HUES64 (cell line): Measurements from ENCODE around the gene E4F1.
"Not testable (repeated sequence)": the region's sequence is repeated elsewhere in the genome, so short reads cannot be mapped to it uniquely, and the experiment has no call there.

Experiments
- H3K27ac ChIP-seq: 2 replicates; pipeline ENCODE4 v1.7.0; 2013; ENCODE audit warnings: low read depth, low read length, inconsistent platforms
- H3K27me3 ChIP-seq: 2 replicates; pipeline ENCODE4 v1.6.1; 2013; ENCODE audit warnings: mild to moderate bottlenecking, low read length; ENCODE audit not compliant: insufficient read depth
- H3K36me3 ChIP-seq: 2 replicates; pipeline ENCODE4 v1.6.1; 2013; ENCODE audit warnings: mild to moderate bottlenecking, low read length; ENCODE audit not compliant: insufficient read depth
- H3K4me1 ChIP-seq: 2 replicates; pipeline ENCODE4 v1.6.1; 2013; ENCODE audit warnings: mild to moderate bottlenecking, low read length, moderate library complexity; ENCODE audit not compliant: insufficient read depth
- H3K4me3 ChIP-seq: 2 replicates; pipeline ENCODE4 v1.5.1; 2013; ENCODE audit warnings: mild to moderate bottlenecking, low read length, moderate library complexity
- H3K9ac ChIP-seq: 2 replicates; pipeline ENCODE4 v1.6.1; 2013; ENCODE audit warnings: mild to moderate bottlenecking, low read depth, low read length
- H3K9me3 ChIP-seq: 2 replicates; pipeline ENCODE4 v1.6.1; 2013; ENCODE audit warnings: low read depth, low read length; ENCODE audit not compliant: insufficient read depth
- WGBS: fragments of 150-250, 120-280 bp; methylation state at CpG from one replicate; pipeline ENCODE4 v1.1.7; 2013; ENCODE audit warnings: missing lambda C conversion rate; 5-methylcytosine and 5-hydroxymethylcytosine counted together

The E4F1 gene

DNA sequence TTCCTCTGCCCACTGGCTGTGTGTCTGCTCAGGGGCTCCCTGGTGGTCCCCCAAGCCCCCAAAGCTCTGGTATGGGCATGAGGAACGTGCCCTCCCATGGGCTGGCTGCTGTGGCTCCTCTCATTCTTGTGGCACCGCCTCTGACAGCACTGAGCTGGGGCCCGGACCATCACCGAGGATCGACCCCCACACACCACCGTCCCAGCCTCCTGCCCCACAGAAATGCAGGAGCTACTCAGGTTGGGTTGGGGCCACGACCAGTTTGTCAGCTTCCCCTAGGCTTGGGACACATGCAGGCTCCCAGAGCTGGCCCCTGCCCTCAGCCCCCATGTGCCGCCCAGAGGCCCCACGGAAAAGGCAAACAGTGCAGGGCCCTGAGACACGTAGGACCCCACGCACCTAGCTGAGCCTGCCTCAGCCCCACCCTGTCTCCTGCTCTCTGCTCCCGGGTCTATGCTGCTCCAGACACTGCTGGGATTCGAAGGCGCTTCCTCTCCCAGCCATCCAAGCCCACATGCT, 23.7 kb upstream of the E4F1 start:
- no peak overlapping the region for H3K4me3 ChIP-seq
- 76% methylated on average over 14 of the region's 14 CpGs for WGBS
- 0 out of 2 replicates have a peak, but pooled peaks cover 2% of the 10 kb centered on the region for H3K4me1 ChIP-seq
- H3K9me3 ChIP-seq: no peaks in the 10 kb centered on the region
- H3K27me3 ChIP-seq: peaks cover 50% of the 10 kb centered on the region
- H3K36me3 ChIP-seq: no peaks in the 10 kb centered on the region
- H3K9ac ChIP-seq: no peak overlapping the region
- no peak overlapping the region for H3K27ac ChIP-seq

DNA sequence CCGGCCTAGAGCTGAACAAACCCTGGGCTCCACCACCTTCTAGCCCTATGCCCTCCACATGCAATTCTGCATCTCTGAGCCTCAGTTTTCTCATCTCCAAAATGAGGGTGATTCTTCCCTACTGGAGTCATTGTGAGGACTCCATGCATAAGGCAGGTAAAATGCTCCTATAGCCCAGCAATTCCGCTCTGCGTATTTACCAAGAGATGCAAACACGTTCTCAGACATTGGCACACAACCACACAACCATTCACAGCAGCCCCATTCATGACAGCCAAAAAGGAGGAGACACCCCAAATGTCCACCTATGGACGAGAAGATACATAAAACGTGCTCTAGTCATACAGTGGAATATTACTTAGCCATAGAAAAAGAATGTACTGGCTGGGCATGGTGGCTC, 23.1 kb upstream of the E4F1 start:
- Histone ChIP-seq H3K36me3 (no peaks in the 10 kb centered on the region), H3K4me3 (no peak overlapping the region), H3K4me1 (0 out of 2 replicates have a peak, but pooled peaks cover 4% of the 10 kb centered on the region), H3K9ac (no peak overlapping the region), H3K27me3 (peaks cover 44% of the 10 kb centered on the region), H3K9me3 (no peaks in the 10 kb centered on the region), H3K27ac (no peak overlapping the region)
- WGBS: 86% methylated on average over 6 of the region's 6 CpGs

DNA sequence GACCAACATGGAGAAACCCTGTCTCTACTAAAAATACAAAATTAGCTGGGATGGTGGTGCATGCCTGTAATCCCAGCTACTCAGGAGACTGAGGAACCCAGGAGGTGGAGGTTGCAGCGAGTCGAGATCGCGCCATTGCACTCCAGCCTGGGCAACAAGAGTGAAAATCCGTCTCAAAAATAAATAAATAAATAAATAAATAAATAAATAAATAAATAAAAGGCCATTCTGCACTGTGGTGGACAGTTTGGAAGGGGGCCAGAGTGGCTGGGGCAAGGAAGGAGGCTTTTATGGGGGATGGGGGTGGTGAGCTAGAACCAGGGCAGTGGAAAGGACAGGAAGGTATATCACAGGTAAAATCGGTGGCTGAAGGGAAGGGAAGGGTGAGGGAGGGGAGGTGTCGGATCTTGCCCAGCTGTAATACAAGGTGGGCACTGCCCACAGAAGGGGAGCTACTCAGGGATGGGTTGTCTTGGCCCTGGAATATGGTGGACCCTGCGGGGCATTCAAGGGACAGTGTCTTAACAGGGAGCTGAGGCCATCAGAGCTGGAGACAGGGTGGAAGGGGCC, 20.2 kb upstream of the E4F1 start:
- 96% methylated on average over 5 of the region's 8 CpGs for WGBS
- not testable (repeated sequence) for H3K9ac ChIP-seq, H3K27ac ChIP-seq, H3K9me3 ChIP-seq, H3K4me3 ChIP-seq, H3K4me1 ChIP-seq
- Histone ChIP-seq H3K36me3 (peaks cover 16% of the 10 kb centered on the region), H3K27me3 (peaks cover 22% of the 10 kb centered on the region)

DNA sequence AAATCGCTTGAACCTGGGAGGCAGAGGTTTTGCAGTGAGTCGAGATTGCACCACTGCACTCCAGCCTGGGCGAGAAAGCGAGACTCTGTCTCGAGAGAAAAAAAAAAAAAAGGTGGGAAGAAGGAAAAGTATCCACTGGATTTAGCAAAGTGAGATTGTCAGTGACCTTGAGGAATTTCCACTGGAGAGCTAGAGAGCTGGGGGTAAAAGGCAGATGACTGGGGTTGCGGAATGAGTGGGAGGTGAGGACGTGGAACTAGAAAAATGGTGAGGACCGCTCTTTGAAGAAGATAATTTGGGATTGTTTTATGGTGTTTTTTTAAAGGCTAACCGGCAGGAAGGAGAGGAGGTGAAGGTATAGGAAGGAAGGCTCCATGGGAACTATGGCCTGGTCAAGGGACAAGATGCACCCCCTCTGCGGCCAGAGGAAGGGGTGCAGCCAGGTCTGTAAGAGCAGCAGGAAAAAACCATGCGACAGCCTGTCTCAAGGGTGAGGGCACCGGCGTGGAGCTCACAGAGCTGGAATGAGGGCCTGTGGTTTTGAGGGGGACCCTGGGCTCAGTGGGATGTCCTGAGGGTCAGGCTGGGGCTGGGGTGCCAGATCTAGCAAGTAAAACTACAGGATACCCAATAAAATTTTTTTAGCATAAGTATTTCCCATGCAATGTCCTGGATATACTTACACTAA, 18.8 kb upstream of the E4F1 start:
- peaks cover 7% of the 10 kb centered on the region; the same call in 1 of the 2 replicates for H3K4me1 ChIP-seq
- no peaks in the 10 kb centered on the region for H3K9me3 ChIP-seq
- peak overlapping the region; percentile 97 for H3K9ac ChIP-seq
- H3K4me3 ChIP-seq: peak overlapping the region; percentile 95
- H3K36me3 ChIP-seq: peaks cover 30% of the 10 kb centered on the region
- no peak overlapping the region for H3K27ac ChIP-seq
- peaks cover 10% of the 10 kb centered on the region for H3K27me3 ChIP-seq
- WGBS: 79% methylated on average over 13 of the region's 13 CpGs

DNA sequence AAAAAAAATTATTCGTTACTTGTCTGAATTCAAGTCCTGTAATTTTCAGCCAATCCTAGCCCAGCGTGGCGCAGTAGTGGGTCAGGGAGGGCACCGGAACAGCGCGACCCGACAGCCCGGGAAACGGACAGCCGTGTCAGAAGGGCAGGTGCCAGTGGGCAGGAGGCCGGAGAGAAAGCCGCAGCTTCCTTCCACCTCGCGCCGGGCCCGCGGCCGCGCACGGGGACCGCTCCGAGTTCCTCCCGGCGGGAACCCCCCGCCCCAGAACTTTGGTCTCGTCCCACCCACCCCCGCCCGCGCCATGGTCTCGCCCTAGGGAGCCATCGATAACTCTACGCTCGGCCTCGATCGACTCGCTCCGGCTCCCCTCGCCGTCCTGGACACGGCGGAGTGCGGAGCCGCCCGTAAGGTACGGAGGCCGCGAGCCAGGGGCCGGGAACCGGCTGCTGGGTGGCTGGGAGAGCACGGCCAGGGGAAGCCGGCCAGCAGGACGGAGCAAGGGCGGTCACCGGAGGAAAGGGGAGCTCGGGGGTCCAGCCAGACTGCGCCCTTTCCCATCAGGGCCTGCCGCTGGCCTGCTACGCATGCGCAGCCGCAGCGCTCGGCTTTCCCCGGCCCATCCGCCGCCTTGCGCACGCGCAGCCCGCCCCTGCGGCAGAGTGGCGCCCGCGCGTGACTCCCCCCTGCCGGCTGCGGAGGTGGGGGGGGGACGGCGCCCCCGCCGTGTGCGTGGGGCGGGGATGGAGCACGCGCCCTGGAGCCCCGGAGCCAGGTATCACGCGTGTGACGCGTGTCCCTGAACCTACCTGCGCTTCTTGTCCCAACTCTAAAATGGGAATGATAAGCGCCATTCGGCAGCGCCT, 18.1 kb upstream of the E4F1 start, which contains the start of gene MLST8:
MLST8 (plus strand) TSS at position 351 of the 863 bp plus-strand sequence. CDS start 632 bp downstream, outside the sequence.
- Histone ChIP-seq H3K9ac (peak within 1 kb of the TSS; percentile 97), H3K4me3 (peak within 1 kb of the TSS; percentile 95), H3K9me3 (no peaks in the 10 kb centered on the region), H3K27me3 (peaks cover 4% of the 10 kb centered on the region), H3K36me3 (peaks cover 31% of the 10 kb centered on the region), H3K27ac (peak within 1 kb of the TSS; percentile 95), H3K4me1 (peaks cover 7% of the 10 kb centered on the region; the same call in 1 of the 2 replicates)
- WGBS: under 1% methylated on average over 93 of the region's 93 CpGs

GRCh38 chr16:2205967-2206313, 17.5 kb upstream of the E4F1 start:
- Histone ChIP-seq H3K9me3 (no peaks in the 10 kb centered on the region), H3K36me3 (peaks cover 31% of the 10 kb centered on the region), H3K9ac (peak overlapping the region; percentile 97), H3K27ac (peak overlapping the region; percentile 95; the same call in 1 of the 2 replicates), H3K4me1 (peaks cover 7% of the 10 kb centered on the region; the same call in 1 of the 2 replicates), H3K27me3 (no peaks in the 10 kb centered on the region; the same call in 1 of the 2 replicates), H3K4me3 (peak overlapping the region; percentile 95)
- WGBS: 21% methylated on average over 16 of the region's 16 CpGs

DNA sequence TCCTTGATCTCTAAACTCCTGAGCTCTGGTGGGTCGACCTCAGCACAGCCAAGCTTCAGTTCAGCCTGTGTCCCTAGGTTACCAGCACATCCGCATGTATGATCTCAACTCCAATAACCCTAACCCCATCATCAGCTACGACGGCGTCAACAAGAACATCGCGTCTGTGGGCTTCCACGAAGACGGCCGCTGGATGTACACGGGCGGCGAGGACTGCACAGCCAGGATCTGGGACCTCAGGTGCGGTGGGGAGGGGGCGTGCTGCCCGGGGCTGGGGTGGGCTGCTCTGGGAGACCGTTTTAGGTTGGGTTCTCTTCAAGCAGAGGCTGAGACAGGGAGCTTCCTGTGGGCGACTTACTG, 17.0 kb upstream of the E4F1 start:
- H3K9me3 ChIP-seq: no peaks in the 10 kb centered on the region
- peaks cover 7% of the 10 kb centered on the region; the same call in 1 of the 2 replicates for H3K4me1 ChIP-seq
- H3K4me3 ChIP-seq: peak overlapping the region; percentile 95
- no peak overlapping the region for H3K27ac ChIP-seq
- H3K9ac ChIP-seq: peak overlapping the region; percentile 97
- H3K36me3 ChIP-seq: peaks cover 31% of the 10 kb centered on the region
- H3K27me3 ChIP-seq: no peaks in the 10 kb centered on the region; the same call in 1 of the 2 replicates
- WGBS: 92% methylated on average over 18 of the region's 18 CpGs

DNA sequence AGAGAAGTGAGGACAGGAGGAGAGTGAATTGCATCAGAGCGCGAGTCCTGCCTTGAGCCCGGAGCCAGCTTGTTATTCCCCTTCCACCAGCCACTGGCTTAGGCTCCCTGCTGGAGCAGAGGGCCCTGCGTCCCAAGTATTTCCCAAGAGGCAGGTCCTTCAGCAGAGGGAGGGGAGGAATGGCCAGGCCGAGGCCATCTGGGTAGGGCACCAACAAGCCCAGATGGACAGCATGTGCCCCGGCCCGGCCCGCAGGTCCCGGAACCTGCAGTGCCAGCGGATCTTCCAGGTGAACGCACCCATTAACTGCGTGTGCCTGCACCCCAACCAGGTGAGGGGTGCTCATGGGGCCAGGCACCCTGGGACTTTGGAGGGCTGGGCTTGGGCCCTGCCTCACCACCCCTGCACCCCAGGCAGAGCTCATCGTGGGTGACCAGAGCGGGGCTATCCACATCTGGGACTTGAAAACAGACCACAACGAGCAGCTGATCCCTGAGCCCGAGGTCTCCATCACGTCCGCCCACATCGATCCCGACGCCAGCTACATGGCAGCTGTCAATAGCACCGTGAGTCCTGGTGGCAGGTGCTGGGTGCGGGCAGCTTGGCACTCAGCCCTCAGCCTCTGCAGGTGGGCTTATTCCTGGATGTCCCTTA, 16.5 kb upstream of the E4F1 start:
- Histone ChIP-seq H3K36me3 (peaks cover 34% of the 10 kb centered on the region), H3K4me3 (no peak overlapping the region), H3K9me3 (no peaks in the 10 kb centered on the region), H3K27me3 (no peaks in the 10 kb centered on the region; the same call in 1 of the 2 replicates), H3K9ac (no peak overlapping the region), H3K27ac (no peak overlapping the region), H3K4me1 (peaks cover 7% of the 10 kb centered on the region; the same call in 1 of the 2 replicates)
- WGBS: 95% methylated on average over 23 of the region's 23 CpGs

DNA sequence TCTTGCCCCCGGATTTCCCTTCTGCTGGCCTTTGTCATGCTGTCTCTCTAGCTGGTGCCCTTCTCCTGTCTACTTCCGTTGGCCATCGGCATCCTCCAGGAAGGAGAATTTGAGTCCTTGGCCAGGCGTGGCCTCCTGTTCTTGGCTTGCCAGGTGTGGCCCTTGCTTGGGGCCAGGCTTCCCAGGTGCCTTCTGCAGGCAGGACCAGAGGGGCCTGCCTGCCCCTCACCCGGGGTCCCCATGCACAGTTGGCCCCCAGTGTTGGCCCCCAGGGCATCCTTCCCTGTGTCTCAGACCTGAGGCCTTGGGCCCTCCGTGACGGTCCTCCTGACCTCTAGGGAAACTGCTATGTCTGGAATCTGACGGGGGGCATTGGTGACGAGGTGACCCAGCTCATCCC, 15.5 kb upstream of the E4F1 start:
- WGBS: 94% methylated on average over 9 of the region's 9 CpGs
- Histone ChIP-seq H3K27me3 (no peaks in the 10 kb centered on the region; the same call in 1 of the 2 replicates), H3K4me1 (peaks cover 9% of the 10 kb centered on the region; the same call in 1 of the 2 replicates), H3K36me3 (peaks cover 44% of the 10 kb centered on the region), H3K4me3 (no peak overlapping the region), H3K27ac (no peak overlapping the region), H3K9ac (no peak overlapping the region), H3K9me3 (no peaks in the 10 kb centered on the region)

DNA sequence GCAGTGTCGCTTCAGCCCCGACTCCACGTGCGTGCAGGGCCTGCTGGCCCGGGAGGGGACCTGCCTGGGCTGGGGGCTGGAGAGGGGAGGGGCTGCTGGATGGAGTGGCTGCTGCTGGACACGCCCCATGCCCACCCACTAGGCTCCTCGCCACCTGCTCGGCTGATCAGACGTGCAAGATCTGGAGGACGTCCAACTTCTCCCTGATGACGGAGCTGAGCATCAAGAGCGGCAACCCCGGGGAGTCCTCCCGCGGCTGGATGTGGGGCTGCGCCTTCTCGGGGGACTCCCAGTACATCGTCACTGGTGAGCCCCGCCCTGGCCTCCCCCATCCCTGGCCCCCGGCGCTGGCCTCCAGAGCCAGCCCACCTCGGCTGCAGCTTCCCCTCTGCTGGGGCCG, 15.1 kb upstream of the E4F1 start:
- H3K4me3 ChIP-seq: no peak overlapping the region
- H3K9me3 ChIP-seq: no peaks in the 10 kb centered on the region
- H3K9ac ChIP-seq: no peak overlapping the region
- peaks cover 13% of the 10 kb centered on the region; the same call in 1 of the 2 replicates for H3K4me1 ChIP-seq
- H3K27ac ChIP-seq: no peak overlapping the region
- WGBS: 95% methylated on average over 23 of the region's 23 CpGs
- peaks cover 47% of the 10 kb centered on the region for H3K36me3 ChIP-seq
- H3K27me3 ChIP-seq: no peaks in the 10 kb centered on the region; the same call in 1 of the 2 replicates
